OCI-LY3 (cell line): ENCODE results near the gene ERBB3.

Experiments used
- H2AFZ ChIP-seq: fragments of 200-600, 300-600 bp; shearing (Covaris generic); 2 replicates; pipeline ENCODE4 v1.6.0; 2014; ENCODE audit warnings: antibody characterized with exemption, low read depth, low read length
- H3K27ac ChIP-seq: fragments of 200-600, 300-600 bp; sonication (generic); 2 replicates; pipeline ENCODE4 v1.5.1; 2014; ENCODE audit warnings: mild to moderate bottlenecking, low read length, moderate library complexity, mixed read lengths
- H3K27me3 ChIP-seq: fragments of 200-600, 300-600 bp; sonication (generic); 2 replicates; pipeline ENCODE4 v1.6.1; 2014; ENCODE audit warnings: low read depth, low read length, mixed read lengths
- H3K36me3 ChIP-seq: fragments of 200-600, 300-600 bp; sonication (generic); replicated peaks from 2 replicates; pipeline ENCODE3; 2014; ENCODE audit warnings: low read depth, low read length, mixed read lengths
- H3K4me1 ChIP-seq: fragments of 300-600, 200-600 bp; sonication (generic); 2 replicates; pipeline ENCODE4 v1.6.1; 2014; ENCODE audit warnings: low read length, mixed read lengths
- H3K4me2 ChIP-seq: fragments of 200-600, 300-600 bp; sonication (generic); 2 replicates; pipeline ENCODE4 v1.6.1; 2014; ENCODE audit warnings: low read length, mixed read lengths
- H3K4me3 ChIP-seq: fragments of 300-600, 200-600 bp; sonication (generic); 2 replicates; pipeline ENCODE4 v1.5.1; 2014; ENCODE audit warnings: antibody characterized with exemption, mild to moderate bottlenecking, low read length, moderate library complexity
- H3K79me2 ChIP-seq: fragments of 300-600, 200-600 bp; shearing (Covaris generic); 2 replicates; pipeline ENCODE4 v1.6.1; 2014; ENCODE audit warnings: mild to moderate bottlenecking, low read length, mixed read lengths
- H3K9ac ChIP-seq: fragments of 300-600, 200-600 bp; shearing (Covaris generic); 2 replicates; pipeline ENCODE4 v1.6.0; 2014; ENCODE audit warnings: mild to moderate bottlenecking, low read length, moderate library complexity
- H3K9me3 ChIP-seq: fragments of 200-600, 300-600 bp; shearing (Covaris generic); 2 replicates; pipeline ENCODE4 v1.6.1; 2014; ENCODE audit warnings: low read length, mixed read lengths; ENCODE audit not compliant: insufficient read depth
- H4K20me1 ChIP-seq: fragments of 200-600, 300-600 bp; sonication (generic); 2 replicates; pipeline ENCODE4 v1.6.1; 2016; ENCODE audit warnings: low read length, mixed read lengths; ENCODE audit not compliant: insufficient read depth
- CTCF ChIP-seq: fragments of 200-600, 300-600 bp; sonication (generic); IDR thresholded peaks from 2 replicates; pipeline ENCODE4 v1.5.1; 2014; ENCODE audit warnings: antibody characterized with exemption, low read length, low read depth
- EZH2phosphoT487 ChIP-seq: fragments of 200-600 bp; shearing (Covaris generic); IDR thresholded peaks from 2 replicates; pipeline ENCODE4 v1.6.1; 2018; ENCODE audit warnings: antibody characterized with exemption, mixed run types, low read depth

Gene ERBB3

GRCh38 chr12:56079723-56080555, at the start of gene ERBB3:
Gene ERBB3 (plus strand): TSS chr12:56080165. CDS start chr12:56080301, 136 bp downstream.
- TF ChIP-seq CTCF (no peak), EZH2phosphoT487 (no peak)
- Histone ChIP-seq H3K79me2 (no peaks in the 10 kb centered on the region), H3K27ac (no peak within 1 kb of the TSS)

DNA sequence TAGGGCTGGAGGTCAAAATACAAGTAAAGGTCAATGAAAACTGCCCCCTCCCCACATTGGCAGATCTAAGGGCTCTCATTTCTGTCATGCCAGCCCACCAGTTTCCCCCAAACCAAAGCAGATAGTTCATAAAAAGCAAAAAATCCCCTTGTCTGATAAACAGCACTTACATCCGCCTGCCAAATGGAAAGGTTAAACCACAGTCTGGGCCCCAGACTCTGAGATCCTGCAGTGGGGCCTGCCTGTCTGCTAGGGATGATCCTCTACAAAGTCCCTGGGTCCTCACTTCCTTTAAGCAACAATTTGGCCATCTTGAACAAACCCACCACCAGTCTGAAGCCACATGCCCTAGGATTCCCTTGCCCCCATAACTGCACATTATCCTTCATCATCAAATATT, 48.0 kb upstream of the ERBB3 start:
- no peaks in the 10 kb centered on the region for H3K4me1 ChIP-seq
- TF ChIP-seq EZH2phosphoT487 (no peak), CTCF (no peak)
- H3K36me3 ChIP-seq, result no peaks in the 10 kb centered on the region
- H2AFZ ChIP-seq, result no peak overlapping the region
- H4K20me1 ChIP-seq, result no peaks in the 10 kb centered on the region
- H3K27ac ChIP-seq, result no peak overlapping the region
- H3K27me3 ChIP-seq, result no peaks in the 10 kb centered on the region
- H3K4me3 ChIP-seq, result no peak overlapping the region
- H3K79me2 ChIP-seq, result no peaks in the 10 kb centered on the region
- no peak overlapping the region for H3K4me2 ChIP-seq
- H3K9ac ChIP-seq, result no peak overlapping the region
- no peaks in the 10 kb centered on the region for H3K9me3 ChIP-seq

More at GRCh38 chr12:56079723-56080555, at the start of gene ERBB3:
- Histone ChIP-seq H3K27me3 (peaks cover 33% of the 10 kb centered on the region), H3K9me3 (no peaks in the 10 kb centered on the region), H3K4me3 (peak within 1 kb of the TSS; percentile 86), H3K4me1 (no peaks in the 10 kb centered on the region), H3K9ac (peak within 1 kb of the TSS; percentile 65), H2AFZ (peak within 1 kb of the TSS; percentile 95), H3K4me2 (peak within 1 kb of the TSS; percentile 78), H3K36me3 (no peaks in the 10 kb centered on the region), H4K20me1 (no peaks in the 10 kb centered on the region)

DNA sequence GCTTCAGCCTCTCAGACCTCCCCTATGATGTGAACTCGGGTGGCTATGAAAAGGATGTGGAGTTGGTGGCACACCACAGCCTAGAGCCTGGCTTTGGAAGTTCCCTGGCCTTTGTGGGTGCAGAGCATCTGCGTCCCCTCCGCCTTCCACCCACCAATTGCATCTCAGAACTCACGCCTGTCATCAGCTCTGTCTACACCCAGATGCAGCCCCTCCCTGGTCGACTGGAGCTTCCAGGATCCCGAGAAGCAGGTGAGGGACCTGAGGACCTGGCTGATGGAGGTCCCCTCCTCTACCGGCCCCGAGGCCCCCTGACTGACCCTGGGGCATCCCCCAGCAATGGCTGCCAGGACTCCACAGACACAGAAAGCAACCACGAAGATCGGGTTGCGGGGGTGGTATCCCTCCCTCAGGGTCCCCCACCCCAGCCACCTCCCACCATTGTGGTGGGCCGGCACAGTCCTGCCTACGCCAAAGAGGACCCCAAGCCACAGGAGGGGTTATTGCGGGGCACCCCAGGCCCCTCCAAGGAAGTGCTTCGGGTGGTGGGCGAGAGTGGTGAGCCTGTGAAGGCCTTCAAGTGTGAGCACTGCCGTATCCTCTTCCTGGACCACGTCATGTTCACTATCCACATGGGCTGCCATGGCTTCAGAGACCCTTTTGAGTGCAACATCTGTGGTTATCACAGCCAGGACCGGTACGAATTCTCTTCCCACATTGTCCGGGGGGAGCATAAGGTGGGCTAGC, 45.2 kb upstream of the ERBB3 start:
- no peaks in the 10 kb centered on the region for H3K36me3 ChIP-seq
- no peak overlapping the region for H3K27ac ChIP-seq
- H3K9ac ChIP-seq, result no peak overlapping the region
- H3K4me3 ChIP-seq, result no peak overlapping the region
- no peaks in the 10 kb centered on the region for H3K27me3 ChIP-seq
- no peaks in the 10 kb centered on the region for H3K4me1 ChIP-seq
- TF ChIP-seq CTCF (no peak), EZH2phosphoT487 (no peak)
- no peak overlapping the region for H2AFZ ChIP-seq
- no peak overlapping the region for H3K4me2 ChIP-seq
- H3K9me3 ChIP-seq, result no peaks in the 10 kb centered on the region
- H4K20me1 ChIP-seq, result no peaks in the 10 kb centered on the region
- H3K79me2 ChIP-seq, result no peaks in the 10 kb centered on the region

GRCh38 chr12:56037161-56037560, 42.8 kb upstream of the ERBB3 start:
- H2AFZ ChIP-seq, result no peak overlapping the region
- TF ChIP-seq CTCF, result no peak
- TF ChIP-seq EZH2phosphoT487, result no peak

More at GRCh38 chr12:56037161-56037560, 42.8 kb upstream of the ERBB3 start:
- Histone ChIP-seq H4K20me1 (no peaks in the 10 kb centered on the region), H3K9ac (no peak overlapping the region), H3K79me2 (peaks cover 5% of the 10 kb centered on the region), H3K27me3 (no peaks in the 10 kb centered on the region), H3K36me3 (no peaks in the 10 kb centered on the region), H3K9me3 (no peaks in the 10 kb centered on the region), H3K4me3 (no peak overlapping the region), H3K4me1 (peaks cover 6% of the 10 kb centered on the region; the same call in 1 of the 2 replicates), H3K4me2 (no peak overlapping the region), H3K27ac (no peak overlapping the region)
